ENCODE data around the gene NOVA2. TPM values are rescaled to one million over a fixed set of nuclear protein-coding genes. Genes with fewer than 3 reads are reported as not detected.

Gene NOVA2
- total and polyA plus RNA-seq, 2 of the 8 experiments (the other 6 are each of a cell fraction or from before 2014, with no cell fraction given), result 3.2 to 24.6 TPM

DNA sequence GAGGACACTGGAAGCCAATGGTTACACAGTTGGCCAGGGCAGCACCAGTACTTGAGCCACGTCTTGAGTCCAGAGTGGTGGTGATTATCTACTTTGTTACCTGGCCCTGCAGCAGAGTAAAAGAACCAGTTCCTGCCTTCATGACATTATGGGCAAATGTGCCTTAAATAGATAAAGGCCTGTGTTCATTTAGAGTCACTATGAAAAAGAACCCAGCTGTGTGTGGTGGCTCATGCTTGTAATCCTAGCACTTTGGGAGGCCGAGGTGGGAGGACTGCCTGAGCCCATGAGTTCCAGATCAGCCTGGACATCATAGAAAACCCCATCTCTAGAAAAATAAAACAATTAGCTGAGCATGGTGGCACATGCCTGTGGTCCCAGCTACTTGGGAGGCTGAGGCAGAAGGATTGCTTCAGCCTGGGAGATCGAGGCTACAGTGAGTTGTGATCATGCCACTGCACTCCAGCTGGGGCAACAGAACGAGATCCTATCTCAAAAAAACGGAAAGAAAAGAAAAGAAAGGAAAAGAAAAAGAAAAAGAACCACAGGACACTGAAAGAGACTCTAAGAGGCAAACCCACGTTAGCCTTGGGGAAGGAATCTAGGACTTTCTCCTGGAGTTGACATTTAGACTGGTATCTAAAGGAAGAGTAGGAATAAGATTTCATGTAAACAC is 84.3 kb downstream of the NOVA2 start:
- no peak overlapping the region for H2BK15ac ChIP-seq (ENCODE audit: low read length)
- H3K9me3 ChIP-seq (ENCODE audit: insufficient read depth in 2 of 2, low read depth in 1 of 2, low read length in 1 of 2), result no peaks in the 10 kb centered on the region
- H4K91ac ChIP-seq (replicated peaks; ENCODE audit: insufficient read length, low read length), result no peak overlapping the region
- 89% methylated on average over 6 of the region's 6 CpGs; no CpG with 5 or more reads in 1 of the 2 experiments for WGBS, 2 experiments (ENCODE audit: extremely low coverage in 1 of 2, insufficient coverage in 1 of 2, insufficient read length in 1 of 2, insufficient replicate concordance in 2 of 2, low coverage in 1 of 2, low lambda C conversion rate in 2 of 2, missing lambda C conversion rate in 1 of 2)
- H3K4ac ChIP-seq (replicated peaks; ENCODE audit: insufficient read length, low read depth, low read length), result no peak overlapping the region
- peaks cover 3 to 8% of the 10 kb centered on the region in 2 experiments for H4K20me1 ChIP-seq (replicated peaks in 1 of 2; ENCODE audit: control insufficient read depth in 1 of 2, insufficient read depth in 2 of 2, low read length in 2 of 2)
- DNase-seq (ENCODE audit: low read depth in 1 of 2, low spot score in 2 of 2) (no peak), FAIRE-seq (no peak)
- H3K27ac ChIP-seq (ENCODE audit: low read depth, low read length), result no peak overlapping the region
- H3K79me1 ChIP-seq (ENCODE audit: low read depth, low read length), result 0 out of 2 replicates have a peak, but pooled peaks cover 2% of the 10 kb centered on the region
- H3K18ac ChIP-seq (ENCODE audit: extremely low read depth, low read length), result no peak overlapping the region
- H3K27me3 ChIP-seq (replicated peaks in 1 of 4; ENCODE audit: control insufficient read depth in 3 of 4, extremely low read depth in 1 of 4, insufficient read depth in 3 of 4, low read length in 3 of 4), result no peaks in the 10 kb centered on the region
- H2BK120ac ChIP-seq (replicated peaks; ENCODE audit: low read depth, low read length), result no peak overlapping the region
- no peak overlapping the region for H4K8ac ChIP-seq (ENCODE audit: extremely low read depth, insufficient read depth, low read length)
- H2BK5ac ChIP-seq (ENCODE audit: low read depth, low read length), result no peak overlapping the region
- H3K9ac ChIP-seq (replicated peaks in 1 of 4; ENCODE audit: extremely low read depth in 1 of 4, low read depth in 3 of 4, low read length in 3 of 4), result no peak overlapping the region
- no peak overlapping the region for H2AFZ ChIP-seq (ENCODE audit: low read length)
- peaks cover 0 to 3% (median 0%) of the 10 kb centered on the region in 4 experiments; a peak in 1 of 8 replicates for H3K36me3 ChIP-seq (ENCODE audit: control insufficient read depth in 2 of 4, insufficient read depth in 4 of 4, low read length in 3 of 4)
- no peak overlapping the region for H3K4me3 ChIP-seq (ENCODE audit: extremely low read depth in 1 of 4, insufficient read depth in 2 of 4, low read depth in 3 of 4, low read length in 4 of 4)
- no peak overlapping the region for H3K14ac ChIP-seq (ENCODE audit: insufficient read length)
- H4K5ac ChIP-seq (ENCODE audit: insufficient read length, low read depth, low read length), result no peak overlapping the region
- no peaks in the 10 kb centered on the region; a peak in 1 of 4 replicates for H3K79me2 ChIP-seq (ENCODE audit: control insufficient read depth in 1 of 2, insufficient read depth in 2 of 2, low read length in 2 of 2)
- H2BK12ac ChIP-seq (ENCODE audit: low read depth, low read length), result no peak overlapping the region
- no peak overlapping the region for H3K56ac ChIP-seq (replicated peaks; ENCODE audit: insufficient read length, low read depth, low read length)
- POLR2A ChIA-PET (ENCODE audit: partially characterized antibody), result interaction anchor here (0.9 to 2.0 kb wide), 4 partner anchors 8 to 26 kb away, joined by 3 to 5 read pairs (median 3); partner anchors contain the start of gene SYMPK
- no peak overlapping the region for H3K4me2 ChIP-seq (ENCODE audit: insufficient read depth in 1 of 2, low read depth in 2 of 2, low read length in 2 of 2)
- peaks cover 6% of the 10 kb centered on the region; the same call in 1 of the 2 replicates for H3K23me2 ChIP-seq (ENCODE audit: low read depth, low read length)
- H2BK20ac ChIP-seq (ENCODE audit: low read length), result no peak overlapping the region
- no peak overlapping the region for H3K23ac ChIP-seq (ENCODE audit: insufficient read length)
- CTCF ChIA-PET (ENCODE audit: partially characterized antibody), result interaction anchor here (0.8 to 1.2 kb wide), 2 partner anchors 8 to 12 kb away, joined by 3 read pairs; no protein-coding TSS in a partner anchor
- H2AK5ac ChIP-seq (ENCODE audit: low read depth, low read length), result no peak overlapping the region
- H3K4me1 ChIP-seq (replicated peaks in 1 of 4; ENCODE audit: control insufficient read depth in 3 of 4, insufficient read depth in 4 of 4, low read length in 3 of 4), result peaks cover 0 to 7% (median 4%) of the 10 kb centered on the region in 4 experiments; a peak in 5 of 7 replicates
- no peak for TF ChIP-seq NRF1 (IDR thresholded peaks at IDR 0.05; ENCODE audit: low read depth, low read length)
- TF ChIP-seq RFX5 (IDR thresholded peaks at IDR 0.05; ENCODE audit: borderline replicate concordance, low read depth, low read length), result no peak
- TF ChIP-seq YY1 (IDR thresholded peaks at IDR 0.05; ENCODE audit: low read depth, low read length), result no peak
- no peak for TF ChIP-seq FOSL1 (IDR thresholded peaks at IDR 0.05; ENCODE audit: insufficient read depth, low read depth, low read length)
